SK-N-SH treated with all-trans-retinoic acid at 6 μM for 48 hours (cell line): ENCODE results near the gene CALML3.

Source experiments
- ATAC-seq: fragments of 200-7000 bp; cut with Tn5 transposase; 3 replicates; pipeline ENCODE4 v1.9.1; 2020; ENCODE audit warnings: mild to moderate bottlenecking, moderate library complexity
- ARNTL ChIP-seq: fragments of 450-650 bp; formaldehyde crosslinking; IDR thresholded peaks from 2 replicates; pipeline ENCODE4 v1.5.0; 2020; ENCODE audit warnings: low read depth, mild to moderate bottlenecking, moderate library complexity, borderline replicate concordance
- BACH2 ChIP-seq: fragments of 250-450 bp; sonication (Bioruptor Pico); IDR thresholded peaks from 2 replicates; pipeline ENCODE4 v1.9.0; 2021; ENCODE audit warnings: mild to moderate bottlenecking, borderline replicate concordance
- CSDC2 ChIP-seq: fragments of 250-450 bp; sonication (Bioruptor Pico); IDR thresholded peaks from 2 replicates; pipeline ENCODE4 v1.5.0; 2020; ENCODE audit warnings: mild to moderate bottlenecking, moderate library complexity
- ESRRG ChIP-seq: fragments of 250-450 bp; sonication (Bioruptor Pico); IDR thresholded peaks from 2 replicates; pipeline ENCODE4 v1.6.1; 2021; ENCODE audit warnings: mild to moderate bottlenecking
- GLIS3 ChIP-seq: fragments of 250-450 bp; sonication (Bioruptor Pico); IDR thresholded peaks from 2 replicates; pipeline ENCODE4 v1.5.0; 2020; ENCODE audit warnings: mild to moderate bottlenecking, moderate library complexity
- ISL1 ChIP-seq: fragments of 250-450 bp; sonication (Bioruptor Pico); IDR thresholded peaks from 2 replicates; pipeline ENCODE4 v2.1.2; 2022; ENCODE audit warnings: mild to moderate bottlenecking, moderate library complexity
- OSR1 ChIP-seq: fragments of 250-450 bp; sonication (Bioruptor Pico); IDR thresholded peaks from 2 replicates; pipeline ENCODE4 v1.8.0; 2022; ENCODE audit warnings: moderate library complexity, mild to moderate bottlenecking, inconsistent platforms
- PATZ1 ChIP-seq: fragments of 250-450 bp; sonication (Bioruptor Pico); IDR thresholded peaks from 2 replicates; pipeline ENCODE4 v1.8.0; 2020; ENCODE audit warnings: mild to moderate bottlenecking, moderate library complexity, borderline replicate concordance
- PPARA ChIP-seq: fragments of 250-450 bp; sonication (Bioruptor Pico); IDR thresholded peaks from 2 replicates; pipeline ENCODE4 v1.5.0; 2020; ENCODE audit warnings: mild to moderate bottlenecking, borderline replicate concordance
- RARB ChIP-seq: fragments of 250-450 bp; sonication (Bioruptor Pico); IDR thresholded peaks from 2 replicates; pipeline ENCODE4 v1.8.0; 2021; ENCODE audit warnings: mild to moderate bottlenecking, moderate library complexity
- SNAI2 ChIP-seq: fragments of 250-450 bp; sonication (Bioruptor Pico); IDR thresholded peaks from 2 replicates; pipeline ENCODE4 v1.5.0; 2020; ENCODE audit warnings: mild to moderate bottlenecking, moderate library complexity
- TCF4 ChIP-seq: fragments of 250-450 bp; sonication (Bioruptor Pico); IDR thresholded peaks from 2 replicates; pipeline ENCODE4 v1.8.0; 2021; ENCODE audit warnings: mild to moderate bottlenecking, moderate library complexity, borderline replicate concordance
- TOX ChIP-seq: fragments of 250-450 bp; sonication (Bioruptor Pico); IDR thresholded peaks from 2 replicates; pipeline ENCODE4 v1.8.0; 2021; ENCODE audit warnings: mild to moderate bottlenecking, moderate library complexity, borderline replicate concordance
- ZFP3 ChIP-seq: fragments of 250-450 bp; sonication (Bioruptor Pico); IDR thresholded peaks from 2 replicates; pipeline ENCODE4 v1.5.0; 2020; ENCODE audit warnings: mild to moderate bottlenecking, moderate library complexity
- ZFP30 ChIP-seq: fragments of 450-650 bp; formaldehyde crosslinking; IDR thresholded peaks from 2 replicates; pipeline ENCODE4 v1.5.0; 2022; ENCODE audit warnings: mild to moderate bottlenecking, moderate library complexity
- ZNF70 ChIP-seq: fragments of 450-650 bp; formaldehyde crosslinking; IDR thresholded peaks from 2 replicates; pipeline ENCODE4 v1.5.0; 2020; ENCODE audit warnings: mild to moderate bottlenecking, moderate library complexity
- ZNF8 ChIP-seq: fragments of 450-650 bp; formaldehyde crosslinking; IDR thresholded peaks from 2 replicates; pipeline ENCODE4 v1.5.0; 2020; ENCODE audit warnings: mild to moderate bottlenecking, moderate library complexity
- TF ChIP-seq, protein P1 (sequence below): fragments of 250-450 bp; sonication (Bioruptor Pico); IDR thresholded peaks from 2 replicates; pipeline ENCODE4 v1.5.1; 2020; ENCODE audit warnings: low read depth, mild to moderate bottlenecking, moderate library complexity
- TF ChIP-seq, protein P2 (sequence below): fragments of 250-450 bp; sonication (Bioruptor Pico); IDR thresholded peaks from 2 replicates; pipeline ENCODE4 v1.5.0; 2020; ENCODE audit warnings: mild to moderate bottlenecking, moderate library complexity
- TF ChIP-seq, protein P3 (sequence below): fragments of 250-450 bp; sonication (Bioruptor Pico); IDR thresholded peaks from 2 replicates; pipeline ENCODE4 v1.5.1; 2021; ENCODE audit warnings: mild to moderate bottlenecking, moderate library complexity
- TF ChIP-seq, protein P4 (sequence below): fragments of 250-450 bp; sonication (Bioruptor Pico); IDR thresholded peaks from 2 replicates; pipeline ENCODE4 v1.8.0; 2021; ENCODE audit warnings: low read depth, mild to moderate bottlenecking, moderate library complexity, borderline replicate concordance

CALML3 gene

DNA sequence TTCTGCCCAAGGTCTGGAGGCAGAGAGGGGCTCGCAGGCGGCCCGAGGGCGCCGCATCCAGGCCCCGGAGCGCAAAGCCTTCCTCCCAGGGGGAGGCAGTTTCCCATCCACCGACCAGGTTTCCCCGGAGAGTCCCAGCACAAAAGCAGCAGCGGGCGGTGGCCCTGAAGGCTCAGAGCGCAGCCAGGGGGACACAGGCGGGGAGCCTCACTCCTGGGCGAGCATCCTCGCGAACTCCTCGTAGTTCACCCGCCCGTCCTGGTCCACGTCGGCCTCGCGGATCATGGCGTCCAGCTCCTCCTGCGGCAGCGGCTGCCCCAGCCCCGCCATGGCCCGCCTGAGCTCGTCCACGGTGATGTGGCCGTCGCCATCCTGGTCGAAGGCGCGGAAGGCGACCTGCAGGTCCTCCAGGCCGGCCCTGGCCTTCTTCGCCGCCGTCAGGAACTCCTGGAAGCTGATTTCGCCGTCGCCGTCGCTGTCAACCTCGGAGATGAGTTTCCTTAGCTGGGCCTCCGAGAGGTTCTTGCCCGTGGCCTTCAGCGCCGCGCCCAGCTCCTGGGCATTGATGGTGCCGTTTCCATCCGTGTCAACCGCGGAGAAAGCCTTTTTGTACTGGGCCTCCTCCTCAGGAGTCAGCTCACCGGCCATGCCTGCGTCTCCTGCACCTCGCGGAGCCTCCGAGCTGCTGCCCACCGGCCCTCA lies 25.8 kb upstream of the CALML3 start:
- no peak for TF ChIP-seq ARNTL
- TF ChIP-seq, all 23 proteins: peak for 0
- ATAC-seq, result no peak

DNA sequence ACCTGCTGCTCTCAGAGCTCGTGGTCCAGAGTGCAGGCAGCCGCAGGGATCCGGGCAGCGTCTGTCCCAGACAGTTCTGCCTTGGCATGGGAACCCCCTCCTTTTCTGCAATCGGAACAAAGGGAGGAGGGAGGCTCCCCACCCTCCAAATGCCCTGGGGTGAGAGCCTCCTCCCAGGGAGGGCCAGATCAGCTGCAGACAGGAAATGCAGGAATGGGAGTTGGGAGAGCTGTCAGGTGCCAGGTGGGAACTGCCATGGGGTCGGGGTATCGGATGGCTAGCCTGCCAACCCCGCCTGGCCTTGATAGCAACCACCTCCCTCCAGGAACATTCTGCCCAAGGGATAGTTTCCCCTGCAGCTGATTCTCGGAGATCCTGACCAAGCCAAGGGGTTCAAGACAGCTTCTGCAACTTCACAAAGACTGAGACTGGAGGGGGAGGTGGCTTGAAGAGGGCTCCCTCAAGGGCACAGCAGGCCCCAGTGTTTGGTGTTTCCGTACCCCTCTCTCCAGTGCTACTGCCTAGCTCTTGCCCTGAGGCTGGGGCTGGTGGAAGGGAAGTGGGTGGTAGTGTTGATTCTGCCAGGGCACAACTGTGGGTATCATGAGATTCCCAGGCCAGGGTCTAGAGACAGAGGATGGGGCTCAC lies 25.1 kb upstream of the CALML3 start, which contains the start of gene CALML5:
Gene CALML5 (minus strand): TSS at position 78 of the 648 bp plus-strand sequence. CDS start 132 bp downstream, outside the sequence.
- TF ChIP-seq, protein P1, sequence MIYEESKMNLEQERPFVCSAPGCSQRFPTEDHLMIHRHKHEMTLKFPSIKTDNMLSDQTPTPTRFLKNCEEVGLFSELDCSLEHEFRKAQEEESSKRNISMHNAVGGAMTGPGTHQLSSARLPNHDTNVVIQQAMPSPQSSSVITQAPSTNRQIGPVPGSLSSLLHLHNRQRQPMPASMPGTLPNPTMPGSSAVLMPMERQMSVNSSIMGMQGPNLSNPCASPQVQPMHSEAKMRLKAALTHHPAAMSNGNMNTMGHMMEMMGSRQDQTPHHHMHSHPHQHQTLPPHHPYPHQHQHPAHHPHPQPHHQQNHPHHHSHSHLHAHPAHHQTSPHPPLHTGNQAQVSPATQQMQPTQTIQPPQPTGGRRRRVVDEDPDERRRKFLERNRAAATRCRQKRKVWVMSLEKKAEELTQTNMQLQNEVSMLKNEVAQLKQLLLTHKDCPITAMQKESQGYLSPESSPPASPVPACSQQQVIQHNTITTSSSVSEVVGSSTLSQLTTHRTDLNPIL (CRISPR knock-in tag), result no peak
- TF ChIP-seq ESRRG (CRISPR knock-in tag), result no peak
- no peak for TF ChIP-seq BACH2 (CRISPR knock-in tag)
- TF ChIP-seq, all 23 proteins: peak for 0
- ATAC-seq, result no peak

DNA sequence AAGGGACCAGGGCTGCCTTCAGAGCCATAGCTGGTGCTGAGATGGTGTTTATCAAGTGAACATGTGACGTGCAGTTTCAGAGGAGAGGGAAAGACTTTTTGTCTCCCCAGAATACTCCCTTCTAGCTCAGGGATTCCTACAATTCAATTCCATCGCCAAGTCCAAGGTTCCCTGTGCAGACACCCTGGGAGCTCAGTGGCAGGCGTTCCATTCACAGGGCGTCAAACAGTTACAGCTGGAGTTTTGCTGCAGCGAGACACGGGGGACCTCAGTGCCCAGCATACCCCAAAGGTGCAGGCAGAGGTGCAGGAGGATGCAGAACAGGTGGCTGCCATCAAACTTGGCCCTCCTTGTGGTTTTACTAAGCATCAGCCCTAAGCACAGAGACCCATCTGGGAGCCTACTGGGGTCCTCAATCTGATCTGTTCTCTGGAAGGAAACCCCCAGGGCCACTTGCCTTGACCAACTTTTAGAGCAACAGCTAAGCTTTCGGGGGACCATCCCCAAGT lies 24.5 kb upstream of the CALML3 start:
- no peak for ATAC-seq
- TF ChIP-seq TCF4 (CRISPR knock-in tag) (no peak), GLIS3 (CRISPR knock-in tag) (no peak), ZNF8 (CRISPR knock-in tag) (no peak), CSDC2 (CRISPR knock-in tag) (no peak), ZFP30 (no peak), ISL1 (CRISPR knock-in tag) (no peak), SNAI2 (CRISPR knock-in tag) (no peak), TOX (CRISPR knock-in tag) (no peak), PATZ1 (no peak), PPARA (CRISPR knock-in tag) (no peak), RARB (CRISPR knock-in tag) (no peak), BACH2 (CRISPR knock-in tag) (no peak), ZFP3 (CRISPR knock-in tag) (no peak), OSR1 (no peak), ZNF70 (no peak)
- TF ChIP-seq, protein P2, sequence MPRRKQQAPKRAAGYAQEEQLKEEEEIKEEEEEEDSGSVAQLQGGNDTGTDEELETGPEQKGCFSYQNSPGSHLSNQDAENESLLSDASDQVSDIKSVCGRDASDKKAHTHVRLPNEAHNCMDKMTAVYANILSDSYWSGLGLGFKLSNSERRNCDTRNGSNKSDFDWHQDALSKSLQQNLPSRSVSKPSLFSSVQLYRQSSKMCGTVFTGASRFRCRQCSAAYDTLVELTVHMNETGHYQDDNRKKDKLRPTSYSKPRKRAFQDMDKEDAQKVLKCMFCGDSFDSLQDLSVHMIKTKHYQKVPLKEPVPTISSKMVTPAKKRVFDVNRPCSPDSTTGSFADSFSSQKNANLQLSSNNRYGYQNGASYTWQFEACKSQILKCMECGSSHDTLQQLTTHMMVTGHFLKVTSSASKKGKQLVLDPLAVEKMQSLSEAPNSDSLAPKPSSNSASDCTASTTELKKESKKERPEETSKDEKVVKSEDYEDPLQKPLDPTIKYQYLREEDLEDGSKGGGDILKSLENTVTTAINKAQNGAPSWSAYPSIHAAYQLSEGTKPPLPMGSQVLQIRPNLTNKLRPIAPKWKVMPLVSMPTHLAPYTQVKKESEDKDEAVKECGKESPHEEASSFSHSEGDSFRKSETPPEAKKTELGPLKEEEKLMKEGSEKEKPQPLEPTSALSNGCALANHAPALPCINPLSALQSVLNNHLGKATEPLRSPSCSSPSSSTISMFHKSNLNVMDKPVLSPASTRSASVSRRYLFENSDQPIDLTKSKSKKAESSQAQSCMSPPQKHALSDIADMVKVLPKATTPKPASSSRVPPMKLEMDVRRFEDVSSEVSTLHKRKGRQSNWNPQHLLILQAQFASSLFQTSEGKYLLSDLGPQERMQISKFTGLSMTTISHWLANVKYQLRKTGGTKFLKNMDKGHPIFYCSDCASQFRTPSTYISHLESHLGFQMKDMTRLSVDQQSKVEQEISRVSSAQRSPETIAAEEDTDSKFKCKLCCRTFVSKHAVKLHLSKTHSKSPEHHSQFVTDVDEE (CRISPR knock-in tag), result no peak
- TF ChIP-seq, protein P1 (CRISPR knock-in tag), result no peak
- TF ChIP-seq, protein P3, sequence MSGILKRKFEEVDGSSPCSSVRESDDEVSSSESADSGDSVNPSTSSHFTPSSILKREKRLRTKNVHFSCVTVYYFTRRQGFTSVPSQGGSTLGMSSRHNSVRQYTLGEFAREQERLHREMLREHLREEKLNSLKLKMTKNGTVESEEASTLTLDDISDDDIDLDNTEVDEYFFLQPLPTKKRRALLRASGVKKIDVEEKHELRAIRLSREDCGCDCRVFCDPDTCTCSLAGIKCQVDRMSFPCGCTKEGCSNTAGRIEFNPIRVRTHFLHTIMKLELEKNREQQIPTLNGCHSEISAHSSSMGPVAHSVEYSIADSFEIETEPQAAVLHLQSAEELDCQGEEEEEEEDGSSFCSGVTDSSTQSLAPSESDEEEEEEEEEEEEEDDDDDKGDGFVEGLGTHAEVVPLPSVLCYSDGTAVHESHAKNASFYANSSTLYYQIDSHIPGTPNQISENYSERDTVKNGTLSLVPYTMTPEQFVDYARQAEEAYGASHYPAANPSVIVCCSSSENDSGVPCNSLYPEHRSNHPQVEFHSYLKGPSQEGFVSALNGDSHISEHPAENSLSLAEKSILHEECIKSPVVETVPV, result no peak
- TF ChIP-seq, protein P4, sequence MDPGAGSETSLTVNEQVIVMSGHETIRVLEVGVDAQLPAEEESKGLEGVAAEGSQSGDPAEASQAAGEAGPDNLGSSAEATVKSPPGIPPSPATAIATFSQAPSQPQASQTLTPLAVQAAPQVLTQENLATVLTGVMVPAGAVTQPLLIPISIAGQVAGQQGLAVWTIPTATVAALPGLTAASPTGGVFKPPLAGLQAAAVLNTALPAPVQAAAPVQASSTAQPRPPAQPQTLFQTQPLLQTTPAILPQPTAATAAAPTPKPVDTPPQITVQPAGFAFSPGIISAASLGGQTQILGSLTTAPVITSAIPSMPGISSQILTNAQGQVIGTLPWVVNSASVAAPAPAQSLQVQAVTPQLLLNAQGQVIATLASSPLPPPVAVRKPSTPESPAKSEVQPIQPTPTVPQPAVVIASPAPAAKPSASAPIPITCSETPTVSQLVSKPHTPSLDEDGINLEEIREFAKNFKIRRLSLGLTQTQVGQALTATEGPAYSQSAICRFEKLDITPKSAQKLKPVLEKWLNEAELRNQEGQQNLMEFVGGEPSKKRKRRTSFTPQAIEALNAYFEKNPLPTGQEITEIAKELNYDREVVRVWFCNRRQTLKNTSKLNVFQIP (CRISPR knock-in tag), result no peak
